BE2C (cell line): ENCODE data around the gene SPINDOC. TPM values are rescaled to one million over a fixed set of nuclear protein-coding genes. Genes with fewer than 3 reads are reported as not detected.

Experiments used
- DNase-seq: peaks from one replicate; pipeline ENCODE4 v3.0.0-alpha.2; 2020
- H3K27me3 ChIP-seq: fragments of 250-450 bp; sonication (Bioruptor Pico); 2 replicates; pipeline ENCODE4 v1.5.1; 2020; ENCODE audit warnings: mild to moderate bottlenecking
- H3K36me3 ChIP-seq: fragments of 250-450 bp; sonication (Bioruptor Pico); 2 replicates; pipeline ENCODE4 v1.5.1; 2020; ENCODE audit warnings: mild to moderate bottlenecking
- H3K4me1 ChIP-seq: fragments of 250-450 bp; sonication (Bioruptor Pico); 2 replicates; pipeline ENCODE4 v1.5.1; 2020
- H3K4me3 ChIP-seq: 2 replicates; pipeline ENCODE4 v1.5.1; 2011; ENCODE audit warnings: low read depth, low read length
- H3K9me3 ChIP-seq: fragments of 250-450 bp; sonication (Bioruptor Pico); 2 replicates; pipeline ENCODE4 v1.5.1; 2020
- CTCF ChIP-seq: IDR thresholded peaks from 2 replicates; pipeline ENCODE4 v1.5.1; 2012; ENCODE audit warnings: mild to moderate bottlenecking, low read depth, low read length
- polyA plus RNA-seq: library from polyadenylated mRNA; unstranded; fragments of >200 nt; gene quantifications from one replicate; pipeline ENCODE4 v1.2.1, GENCODE V29; 2012; ENCODE audit warnings: low read depth, missing spikeins; ENCODE audit not compliant: insufficient read length, insufficient read depth

SPINDOC gene
- 53.6 TPM for polyA plus RNA-seq

- Histone ChIP-seq H3K9me3 (no peaks in the 10 kb centered on the region), H3K4me1 (no peaks in the 10 kb centered on the region), H3K27me3 (no peaks in the 10 kb centered on the region), H3K36me3 (0 out of 2 replicates have a peak, but pooled peaks cover 11% of the 10 kb centered on the region), H3K4me3 (peak within 1 kb of the TSS; percentile 73)
- DNase-seq, result peak; percentile 75
- no peak for TF ChIP-seq CTCF
These were observed at the start of gene SPINDOC for GRCh38 chr11:63813035-63813562. SPINDOC (plus strand) TSS chr11:63813456; CDS start chr11:63813687, 231 bp downstream.

GRCh38 chr11:63763496-63764339 is 49.5 kb upstream of the SPINDOC start:
- Histone ChIP-seq H3K36me3 (no peaks in the 10 kb centered on the region; the same call in 1 of the 2 replicates), H3K27me3 (no peaks in the 10 kb centered on the region), H3K4me3 (no peak overlapping the region), H3K4me1 (no peaks in the 10 kb centered on the region), H3K9me3 (no peaks in the 10 kb centered on the region)
- DNase-seq, result no peak
- TF ChIP-seq CTCF, result no peak

- Histone ChIP-seq H3K4me1 (no peaks in the 10 kb centered on the region), H3K4me3 (no peak overlapping the region), H3K9me3 (no peaks in the 10 kb centered on the region), H3K36me3 (no peaks in the 10 kb centered on the region; the same call in 1 of the 2 replicates), H3K27me3 (no peaks in the 10 kb centered on the region)
- no peak for DNase-seq
- no peak for TF ChIP-seq CTCF
These were observed 48.9 kb upstream of the SPINDOC start for GRCh38 chr11:63764340-63764678.

- DNase-seq, result no peak
- Histone ChIP-seq H3K4me1 (no peaks in the 10 kb centered on the region), H3K27me3 (no peaks in the 10 kb centered on the region), H3K9me3 (no peaks in the 10 kb centered on the region), H3K36me3 (no peaks in the 10 kb centered on the region; the same call in 1 of the 2 replicates), H3K4me3 (no peak overlapping the region)
- no peak for TF ChIP-seq CTCF
These were observed 48.3 kb upstream of the SPINDOC start for GRCh38 chr11:63764679-63765647.

GRCh38 chr11:63765688-63766241 is 47.5 kb upstream of the SPINDOC start:
- H3K4me3 ChIP-seq, result no peak overlapping the region
- H3K27me3 ChIP-seq, result no peaks in the 10 kb centered on the region
- TF ChIP-seq CTCF, result no peak
- no peak for DNase-seq
- no peaks in the 10 kb centered on the region for H3K9me3 ChIP-seq
- no peaks in the 10 kb centered on the region for H3K4me1 ChIP-seq
- H3K36me3 ChIP-seq, result no peaks in the 10 kb centered on the region; the same call in 1 of the 2 replicates
